Aorta (tissue), 5 donors: ENCODE data around the gene EPGN. TPM values are rescaled to one million over a fixed set of nuclear protein-coding genes. Genes with fewer than 3 reads are reported as not detected.

Experiments used
- ATAC-seq: fragments of 200-7000 bp; cut with Tn5 transposase; one replicate; pipeline ENCODE4 v1.9.1; 2022; ENCODE audit warnings: moderate library complexity; ENCODE audit not compliant: low FRiP score
- DNase-seq, 2 donors: peaks; one replicate each; pipeline ENCODE4 v3.0.0-alpha.2; 2020
- H3K27ac ChIP-seq, 2 donors: one replicate each; pipeline ENCODE4 v1.5.1; 2013; ENCODE audit warnings: low read length in 2 of 2, mild to moderate bottlenecking in 2 of 2, moderate library complexity in 2 of 2, control low read depth in 1 of 2, inconsistent platforms in 1 of 2, low read depth in 1 of 2
- H3K27me3 ChIP-seq, 2 donors: one replicate each; pipeline ENCODE4 v1.6.1; 2013; ENCODE audit warnings: control low read depth in 1 of 2, low read length in 1 of 2, mild to moderate bottlenecking in 1 of 2, moderate library complexity in 1 of 2; ENCODE audit not compliant: insufficient read depth in 2 of 2, control insufficient read depth in 1 of 2
- H3K36me3 ChIP-seq, 2 donors: one replicate each; pipeline ENCODE4 v1.6.1; 2013; ENCODE audit warnings: control low read depth in 1 of 2, low read length in 1 of 2, mild to moderate bottlenecking in 1 of 2; ENCODE audit not compliant: insufficient read depth in 2 of 2, control insufficient read depth in 1 of 2
- H3K4me1 ChIP-seq, 2 donors: one replicate each; pipeline ENCODE4 v1.6.1; 2013; ENCODE audit warnings: low read length in 2 of 2, control low read depth in 1 of 2, mild to moderate bottlenecking in 1 of 2, moderate library complexity in 1 of 2; ENCODE audit not compliant: insufficient read depth in 2 of 2, control insufficient read depth in 1 of 2
- H3K4me3 ChIP-seq, 2 donors: one replicate each; pipeline ENCODE4 v1.5.1; 2013; ENCODE audit warnings: low read length in 2 of 2, control low read depth in 1 of 2, mild to moderate bottlenecking in 1 of 2
- H3K9me3 ChIP-seq: one replicate; pipeline ENCODE4 v1.6.1; 2013; ENCODE audit warnings: mild to moderate bottlenecking, low read length; ENCODE audit not compliant: control insufficient read depth
- WGBS, 2 donors: extraction: QIAGEN DNeasy Blood & Tissue Kit; methylation state at CpG; one replicate each; pipeline ENCODE4 v1.1.7; 2013; 5-methylcytosine and 5-hydroxymethylcytosine counted together
- intact Hi-C, 2 donors: fragments of 100-400 bp; cut with DNase I; formaldehyde crosslinking; loops; one replicate each; pipeline versions ENCODE4 v1.14.2 to v1.15.0; 2022
- polyA plus RNA-seq, 2 donors: library from polyadenylated mRNA; stranded (reverse); fragments of 200-250 nt; gene quantifications; one replicate each; pipeline ENCODE4 v1.2.3, GENCODE V29; 2013
- total RNA-seq, 2 donors: library from RNA; stranded (reverse); fragmentation: NEBNext Ultra II Directional; extraction: Animal tissue kit (Norgen Biotek cat#: 25700); gene quantifications; one replicate each; pipeline ENCODE4 v1.2.1, GENCODE V29; 2021
- donor health status: healthy with polysubstance abuse.
- donor health status: Bipolar disorder and iron deficiency.
- donor health status: DM: no; HTN: no; CAD: no.
- donor health status: DM: no; HTN: no; CAD: no.
- donor health status: DM: yes; HTN: yes; CAD: no.

EPGN gene
- total and polyA plus RNA-seq, 4 donors, result 1.6 to 7.1 TPM; not detected in 2

DNA sequence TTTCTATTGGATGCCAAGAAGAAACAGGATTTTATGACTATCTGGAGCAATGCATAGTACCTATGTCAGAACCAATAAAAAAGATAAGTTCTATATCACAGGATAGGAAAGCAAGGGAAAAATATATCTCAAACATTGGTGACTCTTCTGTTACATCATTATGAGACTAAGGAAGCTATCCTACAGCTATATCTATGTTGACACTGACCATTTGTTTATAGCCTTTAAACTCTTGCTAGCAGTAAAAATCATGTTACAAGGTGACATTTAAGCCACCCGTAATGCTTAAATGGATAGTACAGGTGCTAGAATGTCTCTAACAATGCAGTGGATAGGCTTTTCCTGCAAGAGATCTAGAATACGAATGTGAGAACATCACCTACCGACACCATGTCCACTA, 28.6 kb upstream of the EPGN start:
- ATAC-seq, result no peak
- WGBS, 2 donors, result 96% methylated on average over 3 of the region's 3 CpGs
- Histone ChIP-seq H3K4me3 (no peak overlapping the region), H3K27me3 (no peaks in the 10 kb centered on the region), H3K27ac (no peak overlapping the region), H3K36me3 (no peaks in the 10 kb centered on the region), H3K9me3 (no peaks in the 10 kb centered on the region), H3K4me1 (no peaks in the 10 kb centered on the region)
- no peak for DNase-seq
- intact Hi-C loops, result no loop called here

DNA sequence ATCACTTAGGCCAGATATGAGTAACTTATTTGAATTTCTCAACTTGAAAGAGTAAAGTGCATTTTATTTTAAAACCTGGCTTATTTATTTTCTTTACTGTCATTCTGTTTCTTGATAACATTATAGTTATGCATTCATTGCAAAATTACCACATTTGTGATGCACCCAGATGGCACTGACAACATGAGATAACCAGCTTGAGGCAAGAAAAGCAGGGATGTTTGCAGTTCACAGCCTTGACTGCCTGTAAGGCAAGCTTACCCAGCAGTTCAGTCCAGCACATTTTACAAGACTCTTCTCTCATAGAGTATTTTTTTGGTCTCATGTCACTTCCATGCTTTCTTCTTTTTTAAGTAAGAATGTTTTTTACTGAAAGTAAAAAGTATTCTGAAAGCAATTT, 25.3 kb upstream of the EPGN start:
- H3K36me3 ChIP-seq, result no peaks in the 10 kb centered on the region
- no peaks in the 10 kb centered on the region for H3K9me3 ChIP-seq
- no peak overlapping the region for H3K27ac ChIP-seq
- no peak for ATAC-seq
- no peak overlapping the region for H3K4me3 ChIP-seq
- no peaks in the 10 kb centered on the region for H3K4me1 ChIP-seq
- DNase-seq, result no peak
- intact Hi-C loops, result no loop called here
- no peaks in the 10 kb centered on the region for H3K27me3 ChIP-seq

DNA sequence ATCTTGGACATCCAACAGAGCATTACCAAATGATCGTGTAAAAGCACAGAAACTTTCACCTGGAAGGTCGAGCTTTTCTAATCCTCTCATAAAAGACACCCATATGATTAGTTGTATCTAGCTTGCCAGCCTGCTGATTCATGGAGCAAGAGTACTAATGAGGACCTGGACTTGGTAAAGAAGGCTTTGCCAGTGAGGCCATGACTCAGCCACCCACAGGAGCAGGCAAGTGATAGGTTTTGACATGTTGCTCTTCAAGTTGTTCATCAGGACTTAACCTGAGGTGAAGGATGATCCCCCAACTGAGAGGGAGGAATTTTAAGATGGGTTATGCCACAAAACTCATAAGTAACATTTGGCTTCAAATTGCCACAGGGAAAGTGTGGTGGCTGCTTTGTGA, 24.7 kb upstream of the EPGN start:
- H3K4me3 ChIP-seq, result no peak overlapping the region
- H3K36me3 ChIP-seq, result no peaks in the 10 kb centered on the region
- intact Hi-C loops, result no loop called here
- ATAC-seq, result no peak
- no peaks in the 10 kb centered on the region for H3K4me1 ChIP-seq
- no peaks in the 10 kb centered on the region for H3K27me3 ChIP-seq
- no peak for DNase-seq
- 91 to 92% methylated on average over 2 of the region's 2 CpGs for WGBS, 2 donors
- H3K9me3 ChIP-seq, result no peaks in the 10 kb centered on the region
- H3K27ac ChIP-seq, result no peak overlapping the region

GRCh38 chr4:74284053-74284452, 24.2 kb upstream of the EPGN start:
- Histone ChIP-seq H3K4me3 (no peak overlapping the region), H3K27ac (no peak overlapping the region), H3K9me3 (no peaks in the 10 kb centered on the region), H3K36me3 (no peaks in the 10 kb centered on the region), H3K4me1 (no peaks in the 10 kb centered on the region), H3K27me3 (no peaks in the 10 kb centered on the region)
- ATAC-seq, result no peak
- no peak for DNase-seq
- 59 to 61% methylated on average over 3 of the region's 3 CpGs for WGBS, 2 donors
- intact Hi-C loops, result no loop called here

DNA sequence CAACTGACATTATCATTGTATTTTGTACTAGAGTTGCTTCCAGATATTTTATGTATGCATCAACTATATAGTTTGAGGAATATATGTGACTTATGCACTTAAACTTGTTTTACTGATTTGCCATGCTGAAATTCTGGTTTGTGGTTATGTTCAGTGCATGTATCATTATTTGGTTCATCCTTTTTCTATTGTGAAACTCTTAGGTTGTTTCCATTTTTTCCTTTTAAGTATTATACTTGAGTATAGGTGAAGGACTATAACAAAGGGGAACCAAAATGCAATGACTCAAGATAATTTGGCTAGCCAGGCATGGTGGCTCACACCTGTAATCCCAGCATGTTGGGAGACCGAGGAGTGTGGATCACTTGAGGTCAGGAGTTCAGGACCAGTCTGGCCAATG, 21.1 kb upstream of the EPGN start:
- no peaks in the 10 kb centered on the region for H3K27me3 ChIP-seq
- H3K4me1 ChIP-seq, result no peaks in the 10 kb centered on the region
- no peak for ATAC-seq
- DNase-seq, result no peak
- no peaks in the 10 kb centered on the region for H3K36me3 ChIP-seq
- H3K9me3 ChIP-seq, result no peaks in the 10 kb centered on the region
- 92 to 96% methylated on average over 1 of the region's 1 CpG for WGBS, 2 donors
- H3K4me3 ChIP-seq, result no peak overlapping the region
- H3K27ac ChIP-seq, result no peak overlapping the region
- intact Hi-C loops, result no loop called here

DNA sequence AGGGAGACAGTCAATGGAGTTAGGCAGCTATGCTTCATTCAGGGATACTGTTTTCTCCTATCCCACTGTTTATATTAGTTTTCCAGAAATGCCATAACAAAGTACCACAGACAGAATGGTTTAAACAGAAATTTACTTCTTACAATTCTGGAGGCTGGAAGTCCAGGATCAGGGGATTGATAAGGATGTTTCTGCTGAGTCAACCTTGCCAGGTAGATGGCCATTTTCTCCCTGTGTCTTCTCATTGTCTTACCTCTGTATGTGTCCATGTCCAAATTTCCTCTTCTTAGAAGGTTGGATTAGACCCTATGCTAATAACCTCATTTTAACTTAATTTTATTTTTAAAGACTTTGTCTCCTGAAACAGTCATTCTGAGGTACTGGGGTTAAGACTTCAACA, 20.5 kb upstream of the EPGN start:
- Histone ChIP-seq H3K9me3 (no peaks in the 10 kb centered on the region), H3K27ac (no peak overlapping the region), H3K4me1 (no peaks in the 10 kb centered on the region), H3K36me3 (no peaks in the 10 kb centered on the region), H3K4me3 (no peak overlapping the region), H3K27me3 (no peaks in the 10 kb centered on the region)
- DNase-seq (no peak), ATAC-seq (no peak)
- intact Hi-C loops, result no loop called here

DNA sequence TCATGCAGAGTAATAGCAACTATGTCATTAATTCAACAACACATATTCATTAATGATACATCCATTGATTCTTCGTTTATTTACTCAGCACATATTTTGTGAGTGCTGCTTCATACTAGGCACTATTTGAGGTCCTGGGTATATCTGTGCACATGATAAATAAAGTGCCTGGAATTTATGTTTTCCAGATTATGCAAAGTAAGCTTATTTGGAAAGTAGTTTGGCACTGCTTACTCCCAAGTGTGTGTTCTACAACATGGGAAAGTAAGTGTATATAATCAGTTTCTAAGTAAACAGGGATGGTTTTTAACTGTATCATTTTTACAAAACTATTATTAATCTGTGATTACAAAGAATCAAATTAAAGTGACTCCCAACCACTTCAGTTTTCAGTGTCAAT, 16.8 kb upstream of the EPGN start:
- H3K4me1 ChIP-seq, result no peaks in the 10 kb centered on the region
- H3K4me3 ChIP-seq, result no peak overlapping the region
- no peak overlapping the region for H3K27ac ChIP-seq
- intact Hi-C loops, result no loop called here
- no peaks in the 10 kb centered on the region for H3K27me3 ChIP-seq
- DNase-seq (no peak), ATAC-seq (no peak)
- 94 to 100% methylated on average over 1 of the region's 1 CpG for WGBS, 2 donors
- no peaks in the 10 kb centered on the region for H3K9me3 ChIP-seq
- no peaks in the 10 kb centered on the region for H3K36me3 ChIP-seq

DNA sequence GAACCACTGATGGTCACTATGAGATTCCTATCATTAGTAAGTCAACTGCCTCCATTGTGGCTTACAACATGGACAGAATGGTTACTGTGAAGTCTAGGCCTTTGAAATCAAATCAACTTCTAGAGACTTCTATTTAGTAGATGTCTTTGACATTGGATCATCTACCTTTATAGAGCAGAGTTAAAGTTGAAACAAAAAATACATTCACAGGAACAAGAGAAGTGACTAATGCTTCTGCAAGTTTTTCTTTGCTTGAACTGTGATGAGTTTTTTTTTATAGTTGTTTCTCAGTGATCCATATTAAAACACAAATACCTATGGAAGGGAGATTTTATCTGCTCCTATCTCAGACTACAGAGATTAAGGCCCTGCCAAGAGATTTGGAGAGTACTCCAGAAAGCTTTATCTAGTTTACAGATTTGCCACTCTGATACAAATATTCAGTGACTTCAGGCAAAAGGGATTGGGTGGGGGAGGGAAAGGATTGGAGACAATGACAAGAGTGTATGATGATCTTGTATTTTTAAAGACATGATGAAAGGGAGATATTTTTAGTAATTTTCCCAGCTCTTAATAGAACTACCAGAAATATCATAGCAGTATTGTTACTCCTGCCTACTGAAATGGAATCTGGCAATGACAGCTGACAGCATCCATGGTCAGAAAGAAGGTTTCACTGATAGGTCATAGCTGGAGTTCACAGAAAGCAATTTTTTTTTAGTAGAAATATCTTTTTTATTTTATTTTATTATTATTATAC, 16.0 kb upstream of the EPGN start:
- no peak for DNase-seq
- no peaks in the 10 kb centered on the region for H3K36me3 ChIP-seq
- H3K4me3 ChIP-seq, result no peak overlapping the region
- H3K27me3 ChIP-seq, result no peaks in the 10 kb centered on the region
- no peaks in the 10 kb centered on the region for H3K9me3 ChIP-seq
- ATAC-seq, result no peak
- H3K27ac ChIP-seq, result no peak overlapping the region
- intact Hi-C loops, result no loop called here
- H3K4me1 ChIP-seq, result no peaks in the 10 kb centered on the region

DNA sequence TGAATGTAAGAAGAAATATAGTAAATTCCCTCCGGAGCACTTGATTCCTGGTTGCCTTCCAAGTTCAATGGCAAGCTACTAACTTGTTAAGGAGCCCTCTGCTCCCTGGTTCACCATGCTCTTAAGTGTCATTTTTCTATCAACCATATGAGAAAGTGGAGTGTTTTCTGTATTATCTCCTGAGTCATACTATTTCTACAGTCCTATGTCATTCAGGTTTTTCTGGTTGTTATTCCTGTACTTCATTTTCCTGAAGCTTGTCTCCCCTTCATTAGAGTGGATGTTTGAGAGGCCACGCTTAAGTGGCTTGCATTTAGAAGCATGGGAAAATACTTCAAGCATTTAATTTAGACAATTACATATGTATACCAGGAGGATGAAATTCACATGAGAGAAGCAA, 14.7 kb upstream of the EPGN start:
- Histone ChIP-seq H3K27me3 (no peaks in the 10 kb centered on the region), H3K4me1 (no peaks in the 10 kb centered on the region), H3K36me3 (no peaks in the 10 kb centered on the region), H3K9me3 (no peaks in the 10 kb centered on the region), H3K4me3 (no peak overlapping the region), H3K27ac (no peak overlapping the region)
- ATAC-seq, result no peak
- WGBS, 2 donors, result 87 to 89% methylated on average over 2 of the region's 2 CpGs
- intact Hi-C loops, result no loop called here
- no peak for DNase-seq
